GM13977 (cell line): ENCODE data around the gene PTPN14.

Experiments used
- DNase-seq: peaks from one replicate; pipeline ENCODE4 v3.0.0; 2012; ENCODE audit warnings: low spot score
- in situ Hi-C: fragments of 300-500 bp; cut with MboI; formaldehyde crosslinking; loops from one replicate; pipeline ENCODE4 v1.12.0; 2022; ENCODE audit warnings: low sequenced_read_pairs, low pct_unique_long_range_greater_than_20kb, mixed read lengths, inconsistent platforms; ENCODE audit not compliant: unreplicated experiment
- TF ChIP-seq, protein P1 (sequence below): IDR thresholded peaks from 2 replicates; pipeline ENCODE4 v1.5.1; 2012; ENCODE audit warnings: mild to moderate bottlenecking, control low read depth; ENCODE audit not compliant: insufficient read depth; ENCODE audit errors: extremely low read depth, missing control alignments

Gene PTPN14

GRCh38 chr1:214335567-214335966 lies 215.8 kb downstream of the PTPN14 start:
- TF ChIP-seq, protein P1, sequence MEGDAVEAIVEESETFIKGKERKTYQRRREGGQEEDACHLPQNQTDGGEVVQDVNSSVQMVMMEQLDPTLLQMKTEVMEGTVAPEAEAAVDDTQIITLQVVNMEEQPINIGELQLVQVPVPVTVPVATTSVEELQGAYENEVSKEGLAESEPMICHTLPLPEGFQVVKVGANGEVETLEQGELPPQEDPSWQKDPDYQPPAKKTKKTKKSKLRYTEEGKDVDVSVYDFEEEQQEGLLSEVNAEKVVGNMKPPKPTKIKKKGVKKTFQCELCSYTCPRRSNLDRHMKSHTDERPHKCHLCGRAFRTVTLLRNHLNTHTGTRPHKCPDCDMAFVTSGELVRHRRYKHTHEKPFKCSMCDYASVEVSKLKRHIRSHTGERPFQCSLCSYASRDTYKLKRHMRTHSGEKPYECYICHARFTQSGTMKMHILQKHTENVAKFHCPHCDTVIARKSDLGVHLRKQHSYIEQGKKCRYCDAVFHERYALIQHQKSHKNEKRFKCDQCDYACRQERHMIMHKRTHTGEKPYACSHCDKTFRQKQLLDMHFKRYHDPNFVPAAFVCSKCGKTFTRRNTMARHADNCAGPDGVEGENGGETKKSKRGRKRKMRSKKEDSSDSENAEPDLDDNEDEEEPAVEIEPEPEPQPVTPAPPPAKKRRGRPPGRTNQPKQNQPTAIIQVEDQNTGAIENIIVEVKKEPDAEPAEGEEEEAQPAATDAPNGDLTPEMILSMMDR = no peak
- in situ Hi-C loops = loop anchor here (10.0 kb wide), 1 partner anchor 249 kb away; no protein-coding TSS in a partner anchor
- no peak for DNase-seq

- TF ChIP-seq, protein P1 = peak; percentile 87
- DNase-seq = peak; percentile 50
- in situ Hi-C loops = loop anchor here (10.0 kb wide), 1 partner anchor 252 kb away; no protein-coding TSS in a partner anchor
Observed at GRCh38 chr1:214332946-214333798, 218.2 kb downstream of the PTPN14 start.

DNA sequence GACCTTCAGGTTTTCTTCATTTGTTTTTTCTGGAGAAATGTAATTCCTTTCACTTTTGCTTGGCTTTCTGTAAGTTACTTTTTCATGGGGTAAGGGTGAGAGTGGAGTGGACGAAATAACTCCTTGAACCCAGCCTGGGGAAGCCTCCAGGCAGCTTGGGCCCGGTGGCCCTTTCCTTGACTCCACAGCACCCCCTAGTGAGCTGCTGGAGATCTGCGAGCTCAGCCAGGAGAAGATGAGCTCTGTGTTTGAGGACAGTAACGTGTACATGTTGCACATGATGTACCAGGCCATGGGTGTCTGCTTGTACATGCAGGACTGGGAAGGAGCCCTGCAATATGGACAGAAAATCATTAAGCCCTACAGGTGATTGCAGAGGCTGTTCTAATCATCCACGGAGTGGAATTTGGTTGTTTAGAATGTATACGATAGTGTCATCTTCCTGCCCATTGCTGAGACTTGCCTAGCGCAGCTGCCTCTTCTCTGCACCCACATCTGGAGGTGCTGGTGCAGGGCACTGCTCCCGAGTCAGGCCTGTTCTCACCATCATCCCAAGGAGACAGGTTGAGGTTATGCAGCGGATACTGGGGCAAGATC lies 219.5 kb downstream of the PTPN14 start:
- DNase-seq = peak; percentile 71
- in situ Hi-C loops = loop anchor here (10.0 kb wide), 1 partner anchor 253 kb away; no protein-coding TSS in a partner anchor
- TF ChIP-seq, protein P1 = peak; percentile 84

DNA sequence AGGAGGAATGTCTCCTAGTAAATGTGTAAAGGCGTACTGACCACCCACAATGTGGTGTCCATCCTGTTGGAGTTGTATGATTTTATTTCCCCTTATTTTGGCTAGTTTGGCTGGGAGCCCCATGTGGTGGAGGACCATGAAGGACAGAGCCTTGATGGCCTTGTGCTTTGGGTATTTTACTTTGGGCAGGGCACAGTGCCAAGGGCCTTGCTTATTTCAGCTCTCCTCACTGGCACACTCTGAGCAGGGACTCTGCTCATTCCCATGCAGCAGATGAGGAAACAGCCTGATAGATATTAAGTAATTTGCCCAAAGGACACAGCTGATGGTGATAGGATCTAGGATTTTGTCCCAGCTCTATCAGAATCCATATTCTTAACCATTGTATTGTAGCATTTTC lies 220.2 kb downstream of the PTPN14 start:
- in situ Hi-C loops = loop anchor here (10.0 kb wide), 1 partner anchor 254 kb away; no protein-coding TSS in a partner anchor
- TF ChIP-seq, protein P1 = no peak
- DNase-seq = no peak

DNA sequence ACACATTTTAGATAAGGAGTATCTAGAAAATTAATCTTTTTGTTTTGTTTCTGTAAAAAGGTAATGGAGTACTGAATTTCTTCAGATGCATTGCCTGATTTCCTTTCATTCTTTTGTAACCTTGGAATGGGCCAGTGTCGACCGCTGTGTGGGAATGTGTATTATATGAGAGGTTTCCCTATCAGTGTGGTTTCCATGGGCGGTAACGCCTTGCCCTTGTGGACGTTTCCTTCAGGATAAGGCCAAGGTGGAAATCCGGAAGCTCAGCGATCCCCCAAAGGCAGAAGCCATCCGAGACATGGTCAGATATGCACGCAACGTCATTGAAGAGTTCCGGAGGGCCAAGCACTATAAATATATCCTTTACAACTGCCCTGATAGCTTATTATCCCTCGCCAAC lies 220.7 kb downstream of the PTPN14 start:
- in situ Hi-C loops = loop anchor here (10.0 kb wide), 1 partner anchor 254 kb away; no protein-coding TSS in a partner anchor
- DNase-seq = no peak
- TF ChIP-seq, protein P1 = no peak

DNA sequence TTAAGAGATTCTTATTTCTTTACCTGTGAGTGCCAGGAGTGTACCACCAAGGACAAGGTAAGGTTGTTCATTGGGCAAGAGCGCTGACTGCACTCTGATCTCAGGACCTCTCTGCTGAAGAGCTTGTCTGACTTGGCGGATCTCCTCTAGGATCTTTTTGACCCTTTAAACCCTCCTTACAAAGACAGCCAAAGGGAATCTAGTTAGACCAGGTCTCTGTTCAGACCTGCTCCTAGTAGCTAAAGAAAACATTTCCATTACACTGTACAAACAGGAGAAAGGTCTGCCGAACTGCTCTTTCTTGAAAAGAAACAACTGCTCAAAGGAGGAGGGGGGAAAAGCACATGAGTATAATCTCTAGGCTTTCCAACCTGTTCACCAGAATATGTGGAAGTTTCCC lies 221.2 kb downstream of the PTPN14 start:
- TF ChIP-seq, protein P1 = no peak
- in situ Hi-C loops = loop anchor here (10.0 kb wide), 1 partner anchor 255 kb away; no protein-coding TSS in a partner anchor
- DNase-seq = no peak
